Measurements from ENCODE around the gene SF3B5. TPM values are rescaled to one million over a fixed set of nuclear protein-coding genes. Genes with fewer than 3 reads are reported as not detected.
"Not testable (repeated sequence)": the region's sequence is repeated elsewhere in the genome, so short reads cannot be mapped to it uniquely, and the experiment has no call there.

Gene SF3B5
- total and polyA plus RNA-seq, 4 donors: 36.9 to 140 (median 125) TPM

DNA sequence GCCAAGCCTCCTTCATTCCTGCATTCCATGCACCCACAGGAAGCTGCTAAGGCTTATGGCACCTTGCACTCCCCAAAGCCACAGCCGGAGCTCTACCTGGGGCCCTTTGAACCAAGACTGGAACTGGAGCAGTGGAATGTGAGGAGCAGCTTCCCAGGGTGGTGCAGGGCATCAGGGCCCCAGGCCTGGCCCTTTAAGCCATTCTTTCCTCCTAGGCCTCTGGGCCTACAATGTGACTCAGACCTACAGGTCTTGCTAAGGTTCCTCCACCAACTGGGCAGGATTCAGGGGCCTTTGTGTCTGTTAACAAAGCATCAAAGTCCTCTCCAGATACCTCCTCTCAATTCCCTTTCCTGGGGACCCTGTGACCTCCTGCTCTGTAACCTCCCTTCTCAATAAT is 36.2 kb downstream of the SF3B5 start:
- H3K36me3 ChIP-seq (ENCODE audit: control insufficient read depth, insufficient read depth, low read length): no peaks in the 10 kb centered on the region
- no peaks in the 10 kb centered on the region for H3K9me3 ChIP-seq (ENCODE audit: control insufficient read depth, insufficient read depth, low read length)
- peaks cover 8% of the 10 kb centered on the region for H3K4me1 ChIP-seq (ENCODE audit: control insufficient read depth, insufficient read depth, low read length)
- H3K4me3 ChIP-seq (ENCODE audit: low read depth, low read length): no peak overlapping the region
- H3K27me3 ChIP-seq (ENCODE audit: control insufficient read depth, insufficient read depth, low read length): peaks cover 28% of the 10 kb centered on the region
- no peak overlapping the region for H3K27ac ChIP-seq (ENCODE audit: low read depth, low read length)
- no peak for DNase-seq (ENCODE audit: low read depth in 4 of 6, low spot score in 6 of 6)
- 90% methylated on average over 1 of the region's 1 CpG for WGBS (ENCODE audit: insufficient coverage)

DNA sequence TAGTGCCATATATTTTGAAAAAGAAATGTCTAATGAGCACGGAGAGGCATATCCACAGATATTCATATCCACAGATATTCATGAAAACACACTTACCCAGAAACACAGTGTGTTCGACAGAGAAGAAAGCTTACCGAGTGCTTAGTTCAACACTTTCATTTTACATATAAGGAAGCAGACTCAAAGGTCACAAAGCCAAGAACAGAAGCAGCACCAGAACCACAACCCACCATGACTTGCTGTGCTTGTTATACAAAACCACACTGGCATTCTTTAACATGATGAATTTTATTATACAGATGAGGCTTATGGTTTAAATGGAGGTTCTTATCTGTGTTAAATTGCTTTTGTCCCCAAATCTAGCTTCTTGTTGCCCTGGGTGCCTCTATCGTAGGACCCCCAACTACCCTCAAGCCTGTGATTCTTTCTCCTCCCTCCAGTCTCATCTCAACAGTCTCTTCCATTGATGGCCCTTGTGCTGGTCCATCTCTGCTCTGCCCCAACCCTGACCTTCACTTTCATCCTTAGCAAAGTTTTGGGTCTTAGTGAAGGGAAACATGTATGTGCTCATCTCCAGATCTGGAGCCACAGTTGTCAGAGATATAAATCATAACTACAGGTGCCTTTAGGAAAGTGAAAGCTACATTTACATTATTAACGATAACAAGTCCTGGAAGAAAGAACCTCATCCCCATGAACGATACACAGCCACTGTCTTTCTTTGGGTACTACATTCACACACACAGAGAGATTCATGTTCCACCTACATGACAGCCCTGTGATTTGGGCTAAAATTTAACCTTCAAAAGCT is 40.0 kb downstream of the SF3B5 start:
- H3K4me1 ChIP-seq (ENCODE audit: control insufficient read depth, insufficient read depth, low read length): no peaks in the 10 kb centered on the region
- H3K27me3 ChIP-seq (ENCODE audit: control insufficient read depth, insufficient read depth, low read length): no peaks in the 10 kb centered on the region
- no peaks in the 10 kb centered on the region for H3K36me3 ChIP-seq (ENCODE audit: control insufficient read depth, insufficient read depth, low read length)
- H3K9me3 ChIP-seq (ENCODE audit: control insufficient read depth, insufficient read depth, low read length): no peaks in the 10 kb centered on the region
- DNase-seq (ENCODE audit: low read depth in 4 of 6, low spot score in 6 of 6): no peak
- no peak overlapping the region for H3K4me3 ChIP-seq (ENCODE audit: low read depth, low read length)
- H3K27ac ChIP-seq (ENCODE audit: low read depth, low read length): no peak overlapping the region
- 93% methylated on average over 5 of the region's 6 CpGs for WGBS (ENCODE audit: insufficient coverage)

DNA sequence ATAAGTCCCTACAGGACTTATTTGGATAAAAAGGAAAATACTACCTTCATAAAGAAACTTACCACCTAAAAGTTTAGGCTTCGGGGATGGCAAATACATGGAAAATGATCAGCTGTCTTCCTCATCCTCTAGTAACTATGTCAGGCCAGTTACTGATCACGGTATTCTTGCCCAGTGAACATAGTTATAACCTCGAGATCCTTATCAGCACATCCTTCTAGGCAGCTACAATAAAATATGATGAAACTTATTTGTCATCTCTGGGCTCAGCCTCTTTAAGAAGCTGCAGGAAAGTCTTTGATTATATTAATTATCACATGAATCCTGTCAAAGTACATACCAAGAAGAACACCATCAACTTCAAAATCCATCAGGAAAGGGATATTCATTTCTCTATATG is 41.8 kb downstream of the SF3B5 start:
- no peaks in the 10 kb centered on the region for H3K9me3 ChIP-seq (ENCODE audit: control insufficient read depth, insufficient read depth, low read length)
- DNase-seq (ENCODE audit: low read depth in 4 of 6, low spot score in 6 of 6): no peak
- H3K27me3 ChIP-seq (ENCODE audit: control insufficient read depth, insufficient read depth, low read length): no peaks in the 10 kb centered on the region
- WGBS (ENCODE audit: insufficient coverage): 100% methylated on average over 1 of the region's 3 CpGs
- H3K4me3 ChIP-seq (ENCODE audit: low read depth, low read length): no peak overlapping the region
- no peaks in the 10 kb centered on the region for H3K4me1 ChIP-seq (ENCODE audit: control insufficient read depth, insufficient read depth, low read length)
- H3K27ac ChIP-seq (ENCODE audit: low read depth, low read length): no peak overlapping the region
- H3K36me3 ChIP-seq (ENCODE audit: control insufficient read depth, insufficient read depth, low read length): no peaks in the 10 kb centered on the region

GRCh38 chr6:144052488-144052887 is 42.9 kb downstream of the SF3B5 start:
- H3K9me3 ChIP-seq (ENCODE audit: control insufficient read depth, insufficient read depth, low read length): no peaks in the 10 kb centered on the region
- H3K27me3 ChIP-seq (ENCODE audit: control insufficient read depth, insufficient read depth, low read length): no peaks in the 10 kb centered on the region
- no peaks in the 10 kb centered on the region for H3K4me1 ChIP-seq (ENCODE audit: control insufficient read depth, insufficient read depth, low read length)
- no peak overlapping the region for H3K27ac ChIP-seq (ENCODE audit: low read depth, low read length)
- DNase-seq (ENCODE audit: low read depth in 4 of 6, low spot score in 6 of 6): no peak
- no peaks in the 10 kb centered on the region for H3K36me3 ChIP-seq (ENCODE audit: control insufficient read depth, insufficient read depth, low read length)
- H3K4me3 ChIP-seq (ENCODE audit: low read depth, low read length): no peak overlapping the region

GRCh38 chr6:144049386-144049785 is 46.0 kb downstream of the SF3B5 start:
- WGBS (ENCODE audit: insufficient coverage): 60% methylated on average over 1 of the region's 1 CpG
- Histone ChIP-seq H3K4me3 (ENCODE audit: low read depth, low read length) (no peak overlapping the region), H3K4me1 (ENCODE audit: control insufficient read depth, insufficient read depth, low read length) (no peaks in the 10 kb centered on the region), H3K27ac (ENCODE audit: low read depth, low read length) (no peak overlapping the region), H3K27me3 (ENCODE audit: control insufficient read depth, insufficient read depth, low read length) (no peaks in the 10 kb centered on the region), H3K36me3 (ENCODE audit: control insufficient read depth, insufficient read depth, low read length) (no peaks in the 10 kb centered on the region), H3K9me3 (ENCODE audit: control insufficient read depth, insufficient read depth, low read length) (no peaks in the 10 kb centered on the region)
- DNase-seq (ENCODE audit: low read depth in 4 of 6, low spot score in 6 of 6): no peak

DNA sequence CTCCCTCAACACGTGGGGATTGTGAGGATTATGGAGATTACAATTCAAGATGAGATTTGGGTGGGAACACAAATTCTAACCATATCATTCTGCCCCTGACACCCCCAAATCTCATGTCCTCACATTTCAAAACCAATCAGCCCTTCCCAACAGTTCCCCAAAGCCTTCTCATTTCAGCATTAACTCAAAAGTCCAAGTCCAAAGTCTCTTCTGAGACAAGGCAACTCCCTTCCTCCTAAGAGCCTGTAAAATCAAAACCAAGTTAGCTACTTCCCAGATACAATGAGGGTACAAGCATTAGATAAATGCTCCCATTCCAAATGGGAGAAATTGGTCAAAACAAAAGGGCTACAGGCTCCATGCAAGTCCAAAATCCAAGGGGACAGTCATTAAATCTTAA is 47.7 kb downstream of the SF3B5 start:
- no peaks in the 10 kb centered on the region for H3K27me3 ChIP-seq (ENCODE audit: control insufficient read depth, insufficient read depth, low read length)
- no CpG with 5 or more reads among the region's 1 CpG for WGBS (ENCODE audit: insufficient coverage)
- no peaks in the 10 kb centered on the region for H3K36me3 ChIP-seq (ENCODE audit: control insufficient read depth, insufficient read depth, low read length)
- no peaks in the 10 kb centered on the region for H3K9me3 ChIP-seq (ENCODE audit: control insufficient read depth, insufficient read depth, low read length)
- no peak overlapping the region for H3K27ac ChIP-seq (ENCODE audit: low read depth, low read length)
- no peak overlapping the region for H3K4me3 ChIP-seq (ENCODE audit: low read depth, low read length)
- DNase-seq (ENCODE audit: low read depth in 4 of 6, low spot score in 6 of 6): no peak
- no peaks in the 10 kb centered on the region for H3K4me1 ChIP-seq (ENCODE audit: control insufficient read depth, insufficient read depth, low read length)

DNA sequence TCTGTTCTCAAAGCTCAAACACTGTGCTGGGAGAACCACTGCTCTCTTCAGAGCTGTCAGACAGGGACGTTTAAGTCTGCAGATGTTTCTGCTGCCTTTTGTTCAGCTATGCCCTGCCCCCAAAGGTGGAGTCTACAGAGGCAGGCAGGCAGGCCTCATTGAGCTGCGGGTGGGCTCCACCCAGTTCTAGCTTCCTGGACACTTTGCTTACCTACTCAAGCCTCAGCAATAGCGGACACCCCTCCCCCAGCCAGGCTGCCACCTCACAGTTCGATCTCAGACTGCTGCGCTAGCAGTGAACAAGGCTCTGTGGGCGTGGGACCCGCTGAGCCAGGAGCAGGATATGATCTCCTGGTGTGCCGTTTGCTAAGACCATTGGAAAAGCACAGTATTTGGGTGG is 48.7 kb downstream of the SF3B5 start:
- WGBS (ENCODE audit: insufficient coverage): 79% methylated on average over 8 of the region's 8 CpGs

DNA sequence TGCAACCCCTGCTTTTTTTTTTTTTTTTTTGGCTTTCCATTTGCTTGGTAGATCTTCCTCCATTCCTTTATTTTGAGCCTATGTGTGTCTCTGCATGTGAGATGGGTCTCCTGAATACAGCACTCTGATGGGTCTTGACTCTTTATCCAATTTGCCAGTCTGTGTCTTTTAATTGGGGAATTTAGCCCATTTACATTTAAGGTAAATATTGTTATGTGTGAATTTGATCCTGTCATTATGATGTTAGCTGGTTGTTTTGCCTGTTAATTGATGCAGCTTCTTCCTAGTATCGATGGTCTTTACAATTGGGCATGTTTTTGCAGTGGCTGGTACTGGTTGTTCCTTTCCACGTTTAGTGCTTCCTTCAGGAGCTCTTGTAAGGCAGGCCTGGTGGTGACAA is 50.4 kb downstream of the SF3B5 start:
- not testable (repeated sequence) for H3K27me3 ChIP-seq (ENCODE audit: control insufficient read depth, insufficient read depth, low read length); H3K36me3 ChIP-seq (ENCODE audit: control insufficient read depth, insufficient read depth, low read length); H3K27ac ChIP-seq (ENCODE audit: low read depth, low read length); DNase-seq (ENCODE audit: low read depth in 4 of 6, low spot score in 6 of 6); H3K4me3 ChIP-seq (ENCODE audit: low read depth, low read length); H3K9me3 ChIP-seq (ENCODE audit: control insufficient read depth, insufficient read depth, low read length); H3K4me1 ChIP-seq (ENCODE audit: control insufficient read depth, insufficient read depth, low read length)
- no CpG with 5 or more reads among the region's 2 CpGs for WGBS (ENCODE audit: insufficient coverage)

More for the DNA sequence above, 48.7 kb downstream of the SF3B5 start:
- not testable (repeated sequence) for H3K36me3 ChIP-seq (ENCODE audit: control insufficient read depth, insufficient read depth, low read length); H3K4me3 ChIP-seq (ENCODE audit: low read depth, low read length); DNase-seq (ENCODE audit: low read depth in 4 of 6, low spot score in 6 of 6); H3K4me1 ChIP-seq (ENCODE audit: control insufficient read depth, insufficient read depth, low read length); H3K27ac ChIP-seq (ENCODE audit: low read depth, low read length); H3K9me3 ChIP-seq (ENCODE audit: control insufficient read depth, insufficient read depth, low read length); H3K27me3 ChIP-seq (ENCODE audit: control insufficient read depth, insufficient read depth, low read length)
